NB4 (cell line): ENCODE results near the gene GRIK1.

ENCODE experiments used
- POLR2A ChIP-seq: IDR thresholded peaks from 2 replicates; pipeline ENCODE4 v1.6.1; 2011; ENCODE audit warnings: mild to moderate bottlenecking; ENCODE audit not compliant: insufficient read length; ENCODE audit errors: extremely low read depth
- TF ChIP-seq, protein P1 (sequence below): IDR thresholded peaks from one replicate; pipeline ENCODE4 v1.5.1; 2012; ENCODE audit warnings: low read depth, low read length

DNA sequence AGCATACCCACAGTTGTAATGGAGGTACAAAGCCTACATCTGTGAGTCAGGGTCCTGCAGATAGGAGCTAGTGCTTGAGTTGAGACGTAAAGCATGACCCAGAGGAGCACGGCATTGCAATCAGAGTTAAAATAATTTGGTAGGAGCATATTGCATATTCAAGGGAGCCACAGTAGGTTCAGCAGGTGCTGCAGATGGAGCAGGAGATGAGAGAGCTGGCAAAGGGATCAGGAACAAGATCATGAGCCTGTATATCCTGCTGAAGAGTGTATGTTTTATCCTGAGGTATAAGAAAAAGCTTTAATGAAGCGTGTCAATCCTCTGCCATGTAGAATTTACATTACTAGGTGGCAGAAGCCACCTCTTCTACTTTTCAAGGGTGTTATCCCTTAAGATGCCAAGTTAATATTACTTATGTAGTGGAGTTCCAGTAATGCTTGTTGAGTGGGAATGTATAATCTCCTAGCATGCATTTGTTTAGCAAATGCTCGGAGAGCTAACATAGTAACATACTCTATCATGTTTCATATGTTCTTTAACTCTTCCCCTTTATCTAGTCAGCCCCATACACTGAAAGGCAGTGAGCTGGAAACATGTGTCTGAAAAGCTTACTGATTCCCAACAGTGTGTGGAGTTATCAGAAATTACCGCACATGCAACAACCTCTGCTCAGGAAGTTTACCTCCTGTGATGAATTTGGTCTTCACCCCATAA is 300.3 kb downstream of the GRIK1 start:
- TF ChIP-seq, protein P1, sequence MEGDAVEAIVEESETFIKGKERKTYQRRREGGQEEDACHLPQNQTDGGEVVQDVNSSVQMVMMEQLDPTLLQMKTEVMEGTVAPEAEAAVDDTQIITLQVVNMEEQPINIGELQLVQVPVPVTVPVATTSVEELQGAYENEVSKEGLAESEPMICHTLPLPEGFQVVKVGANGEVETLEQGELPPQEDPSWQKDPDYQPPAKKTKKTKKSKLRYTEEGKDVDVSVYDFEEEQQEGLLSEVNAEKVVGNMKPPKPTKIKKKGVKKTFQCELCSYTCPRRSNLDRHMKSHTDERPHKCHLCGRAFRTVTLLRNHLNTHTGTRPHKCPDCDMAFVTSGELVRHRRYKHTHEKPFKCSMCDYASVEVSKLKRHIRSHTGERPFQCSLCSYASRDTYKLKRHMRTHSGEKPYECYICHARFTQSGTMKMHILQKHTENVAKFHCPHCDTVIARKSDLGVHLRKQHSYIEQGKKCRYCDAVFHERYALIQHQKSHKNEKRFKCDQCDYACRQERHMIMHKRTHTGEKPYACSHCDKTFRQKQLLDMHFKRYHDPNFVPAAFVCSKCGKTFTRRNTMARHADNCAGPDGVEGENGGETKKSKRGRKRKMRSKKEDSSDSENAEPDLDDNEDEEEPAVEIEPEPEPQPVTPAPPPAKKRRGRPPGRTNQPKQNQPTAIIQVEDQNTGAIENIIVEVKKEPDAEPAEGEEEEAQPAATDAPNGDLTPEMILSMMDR = no peak
- no peak for TF ChIP-seq POLR2A
